ENCODE measurements around the gene TGFB2.

TGFB2 gene

GRCh38 chr1:218328769-218329168 is 16.4 kb upstream of the TGFB2 start:
- no peak for DNase-seq (ENCODE audit: low read depth)
- in situ Hi-C loops (cut with HindIII; ENCODE audit: low sequenced_read_pairs) = loop anchor here (25.0 kb wide), 1 partner anchor 734 kb away; no protein-coding TSS in a partner anchor
- TF ChIP-seq CTCF (IDR thresholded peaks at IDR 0.05; ENCODE audit: low read depth, low read length, missing control alignments) = no peak

GRCh38 chr1:218330043-218330623 is 15.0 kb upstream of the TGFB2 start:
- H3K4me3 ChIP-seq (ENCODE audit: low read depth, low read length) = no peak overlapping the region
- no peak for DNase-seq (ENCODE audit: low read depth)
- in situ Hi-C loops (cut with HindIII; ENCODE audit: low sequenced_read_pairs) = loop anchor here (25.0 kb wide), 1 partner anchor 732 kb away; no protein-coding TSS in a partner anchor
- TF ChIP-seq CTCF (IDR thresholded peaks at IDR 0.05; ENCODE audit: low read depth, low read length, missing control alignments) = peak; percentile 9

More at GRCh38 chr1:218328769-218329168, 16.4 kb upstream of the TGFB2 start:
- H3K4me3 ChIP-seq (ENCODE audit: low read depth, low read length) = no peak overlapping the region

GRCh38 chr1:218332416-218332815 is 12.7 kb upstream of the TGFB2 start:
- no peak overlapping the region for H3K4me3 ChIP-seq (ENCODE audit: low read depth, low read length)
- no peak for TF ChIP-seq CTCF (IDR thresholded peaks at IDR 0.05; ENCODE audit: low read depth, low read length, missing control alignments)
- in situ Hi-C loops (cut with HindIII; ENCODE audit: low sequenced_read_pairs) = loop anchor here (25.0 kb wide), 1 partner anchor 730 kb away; no protein-coding TSS in a partner anchor
- DNase-seq (ENCODE audit: low read depth) = no peak

GRCh38 chr1:218336328-218336727 is 8.8 kb upstream of the TGFB2 start:
- TF ChIP-seq CTCF (IDR thresholded peaks at IDR 0.05; ENCODE audit: low read depth, low read length, missing control alignments) = no peak
- no peak for DNase-seq (ENCODE audit: low read depth)
- no peak overlapping the region for H3K4me3 ChIP-seq (ENCODE audit: low read depth, low read length)
- in situ Hi-C loops (cut with HindIII; ENCODE audit: low sequenced_read_pairs) = loop anchor here (25.0 kb wide), 1 partner anchor 726 kb away; no protein-coding TSS in a partner anchor

- in situ Hi-C loops (cut with HindIII; ENCODE audit: low sequenced_read_pairs) = loop anchor here (25.0 kb wide), 1 partner anchor 723 kb away; no protein-coding TSS in a partner anchor
- H3K4me3 ChIP-seq (ENCODE audit: low read depth, low read length) = no peak overlapping the region
- TF ChIP-seq CTCF (IDR thresholded peaks at IDR 0.05; ENCODE audit: low read depth, low read length, missing control alignments) = peak; percentile 47
- no peak for DNase-seq (ENCODE audit: low read depth)
Measured at GRCh38 chr1:218339267-218339831, 5.8 kb upstream of the TGFB2 start.

- no peak for TF ChIP-seq CTCF (IDR thresholded peaks at IDR 0.05; ENCODE audit: low read depth, low read length, missing control alignments)
Measured at GRCh38 chr1:218341325-218341724, 3.8 kb upstream of the TGFB2 start.

More at GRCh38 chr1:218341325-218341724, 3.8 kb upstream of the TGFB2 start:
- H3K4me3 ChIP-seq (ENCODE audit: low read depth, low read length) = no peak overlapping the region
- in situ Hi-C loops (cut with HindIII; ENCODE audit: low sequenced_read_pairs) = loop anchor here (25.0 kb wide), 1 partner anchor 721 kb away; no protein-coding TSS in a partner anchor
- no peak for DNase-seq (ENCODE audit: low read depth)
